ENCODE measurements around the gene EXD3. TPM values are rescaled to one million over a fixed set of nuclear protein-coding genes. Genes with fewer than 3 reads are reported as not detected.
A peak's percentile ranks its signal among the peaks of the same experiment; 100 is the strongest.
"Not testable (repeated sequence)": the region's sequence is repeated elsewhere in the genome, so short reads cannot be mapped to it uniquely, and the experiment has no call there.

EXD3 gene
- 4.1 TPM for polyA plus RNA-seq (2013, experiment 1 of 2)
- 6.3 TPM for polyA plus RNA-seq (2013, experiment 2 of 2)

- peak within 1 kb of the TSS; percentile 87 for H3K4me3 ChIP-seq (ENCODE audit: low read length)
- H3K4me1 ChIP-seq (ENCODE audit: insufficient read depth, low read length), result peaks cover 5% of the 10 kb centered on the region; the same call in 1 of the 2 replicates
- no peaks in the 10 kb centered on the region for H3K9me3 ChIP-seq (ENCODE audit: insufficient read depth, low read depth, low read length)
- H3K27me3 ChIP-seq (ENCODE audit: insufficient read depth, low read length), result peaks cover 16% of the 10 kb centered on the region
- no peak within 1 kb of the TSS for H3K27ac ChIP-seq (ENCODE audit: low read depth, low read length)
- under 1% methylated on average over 113 of the region's 113 CpGs for WGBS
- H3K36me3 ChIP-seq (ENCODE audit: insufficient read depth, low read length), result peaks cover 2% of the 10 kb centered on the region; the same call in 1 of the 2 replicates
- H3K9ac ChIP-seq (ENCODE audit: low read depth, low read length), result peak within 1 kb of the TSS; percentile 78
These were observed at the start of gene EXD3, which contains the start of gene NOXA1 for GRCh38 chr9:137422604-137423513. TSS of gene EXD3 (minus strand) at chr9:137423162. CDS start at chr9:137395357, 27,805 bp downstream. TSS of gene NOXA1 (plus strand) at chr9:137423393. CDS start at chr9:137423530, 137 bp downstream.

- no peaks in the 10 kb centered on the region for H3K36me3 ChIP-seq (ENCODE audit: insufficient read depth, low read length)
- no peaks in the 10 kb centered on the region for H3K4me1 ChIP-seq (ENCODE audit: insufficient read depth, low read length)
- no peak overlapping the region for H3K27ac ChIP-seq (ENCODE audit: low read depth, low read length)
- H3K27me3 ChIP-seq (ENCODE audit: insufficient read depth, low read length), result no peaks in the 10 kb centered on the region
- H3K9me3 ChIP-seq (ENCODE audit: insufficient read depth, low read depth, low read length), result peaks cover 2% of the 10 kb centered on the region; the same call in 1 of the 2 replicates
- H3K9ac ChIP-seq (ENCODE audit: low read depth, low read length), result no peak overlapping the region
- WGBS, result 91% methylated on average over 7 of the region's 7 CpGs
- no peak overlapping the region for H3K4me3 ChIP-seq (ENCODE audit: low read length)
These were observed 47.8 kb upstream of the EXD3 start for GRCh38 chr9:137470785-137471184.

DNA sequence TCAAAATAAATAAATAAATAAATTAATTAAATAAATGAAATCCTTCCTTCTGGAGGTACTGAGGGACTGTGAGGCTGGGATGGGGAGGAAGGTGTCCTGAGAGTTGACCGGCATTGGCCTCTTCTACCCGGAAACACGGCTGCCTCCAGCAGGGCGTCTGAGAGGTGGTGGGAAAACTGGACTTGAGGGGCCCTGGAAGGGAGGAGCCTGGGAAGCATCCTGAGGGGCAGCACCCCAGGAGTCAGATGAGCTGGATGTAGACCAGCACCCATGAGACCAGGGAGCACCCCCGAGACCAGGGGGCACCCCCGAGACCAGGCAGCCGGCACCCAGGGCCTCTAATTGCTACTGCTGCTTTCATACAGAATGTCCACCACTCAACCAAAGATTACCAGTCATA, 44.9 kb upstream of the EXD3 start:
- 93% methylated on average over 7 of the region's 7 CpGs for whole genome bisulfite sequencing

DNA sequence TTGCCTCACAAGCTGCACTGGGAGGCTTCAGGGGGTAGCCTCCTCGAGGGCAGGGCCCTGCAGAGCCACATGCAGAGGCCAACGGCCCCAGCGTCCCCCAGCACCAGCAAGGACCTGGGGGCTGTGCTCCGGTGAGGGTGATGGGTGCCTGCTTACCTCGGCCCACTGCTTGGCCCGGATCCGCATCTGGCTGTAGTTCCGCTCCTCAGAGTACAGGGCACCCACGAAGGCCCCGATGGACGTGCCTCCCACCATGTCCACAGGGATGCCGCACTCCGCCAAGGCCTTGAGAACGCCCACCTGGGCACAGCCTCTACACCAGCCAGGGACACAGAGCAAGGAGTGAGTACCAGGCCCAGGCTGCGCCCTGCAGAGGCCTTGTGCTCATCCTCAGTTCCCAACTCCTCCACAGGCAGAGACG, 44.2 kb upstream of the EXD3 start:
- Histone ChIP-seq H3K9ac (ENCODE audit: low read depth, low read length) (no peak overlapping the region), H3K27ac (ENCODE audit: low read depth, low read length) (no peak overlapping the region), H3K4me3 (ENCODE audit: low read length) (no peak overlapping the region), H3K9me3 (ENCODE audit: insufficient read depth, low read depth, low read length) (no peaks in the 10 kb centered on the region), H3K4me1 (ENCODE audit: insufficient read depth, low read length) (no peaks in the 10 kb centered on the region), H3K27me3 (ENCODE audit: insufficient read depth, low read length) (peaks cover 10% of the 10 kb centered on the region), H3K36me3 (ENCODE audit: insufficient read depth, low read length) (no peaks in the 10 kb centered on the region)
- 94% methylated on average over 16 of the region's 16 CpGs for WGBS

More for the DNA sequence above, 44.9 kb upstream of the EXD3 start:
- Histone ChIP-seq H3K9me3 (ENCODE audit: insufficient read depth, low read depth, low read length) (no peaks in the 10 kb centered on the region), H3K9ac (ENCODE audit: low read depth, low read length) (no peak overlapping the region), H3K27ac (ENCODE audit: low read depth, low read length) (no peak overlapping the region), H3K36me3 (ENCODE audit: insufficient read depth, low read length) (no peaks in the 10 kb centered on the region), H3K4me1 (ENCODE audit: insufficient read depth, low read length) (no peaks in the 10 kb centered on the region), H3K4me3 (ENCODE audit: low read length) (no peak overlapping the region), H3K27me3 (ENCODE audit: insufficient read depth, low read length) (peaks cover 3% of the 10 kb centered on the region; the same call in 1 of the 2 replicates)

- H3K36me3 ChIP-seq (ENCODE audit: insufficient read depth, low read length); H3K4me3 ChIP-seq (ENCODE audit: low read length); H3K4me1 ChIP-seq (ENCODE audit: insufficient read depth, low read length); H3K9me3 ChIP-seq (ENCODE audit: insufficient read depth, low read depth, low read length); H3K27ac ChIP-seq (ENCODE audit: low read depth, low read length); H3K9ac ChIP-seq (ENCODE audit: low read depth, low read length): not testable (repeated sequence)
- H3K27me3 ChIP-seq (ENCODE audit: insufficient read depth, low read length), result peaks cover 15% of the 10 kb centered on the region
- WGBS, result 94% methylated on average over 35 of the region's 35 CpGs
These were observed 43.6 kb upstream of the EXD3 start for GRCh38 chr9:137466389-137467085.

- Histone ChIP-seq H3K27me3 (ENCODE audit: insufficient read depth, low read length) (peaks cover 15% of the 10 kb centered on the region), H3K36me3 (ENCODE audit: insufficient read depth, low read length) (no peaks in the 10 kb centered on the region), H3K27ac (ENCODE audit: low read depth, low read length) (no peak overlapping the region), H3K9ac (ENCODE audit: low read depth, low read length) (no peak overlapping the region), H3K4me1 (ENCODE audit: insufficient read depth, low read length) (no peaks in the 10 kb centered on the region), H3K9me3 (ENCODE audit: insufficient read depth, low read depth, low read length) (no peaks in the 10 kb centered on the region), H3K4me3 (ENCODE audit: low read length) (no peak overlapping the region)
- 91% methylated on average over 23 of the region's 23 CpGs for WGBS
These were observed 42.9 kb upstream of the EXD3 start for GRCh38 chr9:137465720-137466388.

DNA sequence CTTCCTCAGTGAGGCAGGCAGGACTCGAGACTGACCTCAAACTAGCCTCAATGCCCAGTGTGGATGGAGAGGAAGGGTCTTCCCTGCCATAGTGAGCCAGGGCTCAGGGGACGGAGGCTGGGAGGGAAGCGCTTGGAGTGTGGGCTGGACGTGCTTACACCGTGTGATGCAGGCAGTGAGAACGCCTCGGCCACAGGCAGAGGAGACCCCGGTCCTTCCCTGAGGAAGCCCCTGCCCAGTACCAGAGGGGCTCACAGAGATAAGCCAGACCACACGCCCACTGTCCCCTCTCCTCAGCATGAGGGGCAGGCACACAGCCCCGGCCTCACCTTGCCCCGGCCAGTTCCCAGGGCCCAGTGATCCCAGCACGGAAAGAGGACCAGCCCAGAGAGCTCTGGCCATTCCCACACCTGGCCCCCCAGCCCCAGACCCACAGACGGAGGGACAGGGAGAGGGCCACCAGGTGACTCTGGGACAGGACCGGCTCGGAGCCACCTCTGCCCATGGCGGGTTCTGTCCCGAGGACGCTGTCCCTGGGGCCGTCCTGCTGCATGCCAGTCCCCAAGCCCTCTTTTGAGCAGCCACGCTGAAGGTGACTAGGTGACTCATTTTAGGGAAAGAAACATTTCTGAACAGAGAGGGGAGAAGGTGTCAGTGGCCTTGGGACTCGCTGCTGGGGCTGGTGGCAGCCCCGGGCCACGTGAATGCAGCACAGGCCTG, 42.2 kb upstream of the EXD3 start:
- Histone ChIP-seq H3K9me3 (ENCODE audit: insufficient read depth, low read depth, low read length) (no peaks in the 10 kb centered on the region), H3K9ac (ENCODE audit: low read depth, low read length) (no peak overlapping the region), H3K27me3 (ENCODE audit: insufficient read depth, low read length) (peaks cover 15% of the 10 kb centered on the region), H3K36me3 (ENCODE audit: insufficient read depth, low read length) (no peaks in the 10 kb centered on the region), H3K27ac (ENCODE audit: low read depth, low read length) (no peak overlapping the region), H3K4me3 (ENCODE audit: low read length) (no peak overlapping the region), H3K4me1 (ENCODE audit: insufficient read depth, low read length) (no peaks in the 10 kb centered on the region)
- 91% methylated on average over 23 of the region's 23 CpGs for WGBS

- Histone ChIP-seq H3K9me3 (ENCODE audit: insufficient read depth, low read depth, low read length) (no peaks in the 10 kb centered on the region), H3K27ac (ENCODE audit: low read depth, low read length) (no peak overlapping the region), H3K4me3 (ENCODE audit: low read length) (no peak overlapping the region), H3K9ac (ENCODE audit: low read depth, low read length) (no peak overlapping the region), H3K36me3 (ENCODE audit: insufficient read depth, low read length) (no peaks in the 10 kb centered on the region), H3K4me1 (ENCODE audit: insufficient read depth, low read length) (no peaks in the 10 kb centered on the region), H3K27me3 (ENCODE audit: insufficient read depth, low read length) (peaks cover 20% of the 10 kb centered on the region)
- 93% methylated on average over 28 of the region's 28 CpGs for WGBS
These were observed 41.5 kb upstream of the EXD3 start for GRCh38 chr9:137464291-137464999.

DNA sequence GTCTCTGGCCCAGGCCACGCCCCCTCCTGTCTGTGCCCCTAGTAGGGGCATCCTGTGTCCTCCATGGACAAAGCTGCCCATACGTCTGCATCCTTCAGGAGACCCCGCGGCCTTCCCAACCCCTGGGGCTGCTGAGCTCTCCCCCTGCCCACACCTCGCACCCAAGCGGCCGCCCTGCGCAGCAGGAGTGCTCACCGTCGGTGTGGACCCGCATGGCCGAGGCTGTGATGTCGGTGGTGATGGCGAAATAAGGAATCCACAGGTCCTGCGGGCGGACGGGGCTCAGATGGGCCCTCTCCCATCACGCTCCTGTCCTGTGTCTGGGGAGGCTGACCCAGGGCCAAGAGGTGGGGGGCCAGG, 40.9 kb upstream of the EXD3 start:
- peaks cover 20% of the 10 kb centered on the region for H3K27me3 ChIP-seq (ENCODE audit: insufficient read depth, low read length)
- no peaks in the 10 kb centered on the region for H3K4me1 ChIP-seq (ENCODE audit: insufficient read depth, low read length)
- 93% methylated on average over 18 of the region's 18 CpGs for WGBS
- H3K27ac ChIP-seq (ENCODE audit: low read depth, low read length), result no peak overlapping the region
- no peak overlapping the region for H3K9ac ChIP-seq (ENCODE audit: low read depth, low read length)
- no peaks in the 10 kb centered on the region for H3K36me3 ChIP-seq (ENCODE audit: insufficient read depth, low read length)
- no peak overlapping the region for H3K4me3 ChIP-seq (ENCODE audit: low read length)
- no peaks in the 10 kb centered on the region for H3K9me3 ChIP-seq (ENCODE audit: insufficient read depth, low read depth, low read length)
